ENCODE measurements around the gene PTPN14.

GRCh38 chr1:214303141-214303930 is 248.1 kb downstream of the PTPN14 start:
- TF ChIP-seq CTCF (conservative IDR thresholded peaks at IDR 0.05) (no peak), ZFX (IDR thresholded peaks at IDR 0.05) (no peak)

All from C4-2B (cell line).